ENCODE data around the gene HIGD2A. TPM values are rescaled to one million over a fixed set of nuclear protein-coding genes. Genes with fewer than 3 reads are reported as not detected.

Gene HIGD2A
- total RNA-seq, 1 donor from 2014 or later = 266 TPM

- intact Hi-C loops (cut with DNase I) = no loop called here
- no peak for DNase-seq (ENCODE audit: low spot score)
These were observed 22.2 kb upstream of the HIGD2A start for GRCh38 chr5:176366232-176366894.

- DNase-seq (ENCODE audit: low spot score) = no peak
- intact Hi-C loops (cut with DNase I) = no loop called here
These were observed 19.8 kb upstream of the HIGD2A start for GRCh38 chr5:176368726-176369125.

- intact Hi-C loops (cut with DNase I) = no loop called here
- no peak for DNase-seq (ENCODE audit: low spot score)
These were observed 18.4 kb upstream of the HIGD2A start for GRCh38 chr5:176369934-176370711.

GRCh38 chr5:176371621-176372539 is 16.7 kb upstream of the HIGD2A start:
- DNase-seq (ENCODE audit: low spot score) = no peak
- intact Hi-C loops (cut with DNase I) = no loop called here

GRCh38 chr5:176373100-176373818 is 15.3 kb upstream of the HIGD2A start:
- no peak for DNase-seq (ENCODE audit: low spot score)
- intact Hi-C loops (cut with DNase I) = no loop called here

GRCh38 chr5:176379881-176380280 is 8.7 kb upstream of the HIGD2A start:
- DNase-seq (ENCODE audit: low spot score) = no peak
- intact Hi-C loops (cut with DNase I) = no loop called here

GRCh38 chr5:176381423-176381822 is 7.1 kb upstream of the HIGD2A start:
- intact Hi-C loops (cut with DNase I) = no loop called here
- no peak for DNase-seq (ENCODE audit: low spot score)

- DNase-seq (ENCODE audit: low spot score) = no peak
- intact Hi-C loops (cut with DNase I) = no loop called here
These were observed 6.6 kb upstream of the HIGD2A start for GRCh38 chr5:176381979-176382378.

- DNase-seq (ENCODE audit: low spot score) = no peak
- intact Hi-C loops (cut with DNase I) = no loop called here
These were observed 5.8 kb upstream of the HIGD2A start for GRCh38 chr5:176382721-176383120.

- intact Hi-C loops (cut with DNase I) = no loop called here
- DNase-seq (ENCODE audit: low spot score) = no peak
These were observed 5.2 kb upstream of the HIGD2A start for GRCh38 chr5:176383248-176383905.

GRCh38 chr5:176383961-176384360 is 4.6 kb upstream of the HIGD2A start:
- intact Hi-C loops (cut with DNase I) = no loop called here
- no peak for DNase-seq (ENCODE audit: low spot score)

GRCh38 chr5:176384366-176384930 is 4.1 kb upstream of the HIGD2A start:
- intact Hi-C loops (cut with DNase I) = no loop called here
- no peak for DNase-seq (ENCODE audit: low spot score)

- intact Hi-C loops (cut with DNase I) = no loop called here
- no peak for DNase-seq (ENCODE audit: low spot score)
These were observed 3.6 kb upstream of the HIGD2A start for GRCh38 chr5:176384991-176385390.

GRCh38 chr5:176386491-176386890 is 2.1 kb upstream of the HIGD2A start:
- intact Hi-C loops (cut with DNase I) = no loop called here
- no peak for DNase-seq (ENCODE audit: low spot score)

- intact Hi-C loops (cut with DNase I) = no loop called here
- DNase-seq (ENCODE audit: low spot score) = no peak
These were observed 1.1 kb upstream of the HIGD2A start for GRCh38 chr5:176387384-176387925.

- intact Hi-C loops (cut with DNase I) = loop anchor here (2.0 kb wide), 1 partner anchor 27 kb away; the partner anchor contains the start of gene KIAA1191
- DNase-seq (ENCODE audit: low spot score) = no peak
These were observed 528 bp upstream of the HIGD2A start for GRCh38 chr5:176388003-176388443.

- DNase-seq (ENCODE audit: low spot score) = no peak
- intact Hi-C loops (cut with DNase I) = loop anchor here (2.0 kb wide), 1 partner anchor 29 kb away; the partner anchor contains the start of gene KIAA1191
These were observed 878 bp downstream of the HIGD2A start for GRCh38 chr5:176389135-176390123.

All from cardiac septum (tissue), 1 donor.